Measurements from ENCODE around the gene INIP.

INIP gene

GRCh38 chr9:112654282-112654681 lies 63.6 kb downstream of the INIP start:
- TF ChIP-seq TAF1 (IDR thresholded peaks at IDR 0.05; ENCODE audit: low read depth) (no peak), REST (IDR thresholded peaks at IDR 0.05; ENCODE audit: low read depth) (no peak), CEBPB (IDR thresholded peaks at IDR 0.05) (no peak), TCF12 (IDR thresholded peaks at IDR 0.05; ENCODE audit: low read depth) (no peak), ZBTB7A (IDR thresholded peaks at IDR 0.05; ENCODE audit: low read depth) (no peak), YY1 (IDR thresholded peaks at IDR 0.05; ENCODE audit: low read depth) (no peak), MAX (IDR thresholded peaks at IDR 0.05) (no peak), USF1 (IDR thresholded peaks at IDR 0.05) (no peak), EGR1 (IDR thresholded peaks at IDR 0.05) (no peak), EP300 (IDR thresholded peaks at IDR 0.05; ENCODE audit: borderline replicate concordance) (no peak), NFIC (IDR thresholded peaks at IDR 0.05) (no peak), CREB1 (IDR thresholded peaks at IDR 0.05; ENCODE audit: low read depth) (no peak), TEAD4 (IDR thresholded peaks at IDR 0.05) (no peak), RAD21 (IDR thresholded peaks at IDR 0.05; ENCODE audit: low read depth) (no peak), FOXM1 (IDR thresholded peaks at IDR 0.05; ENCODE audit: borderline replicate concordance, low read depth) (no peak)

- TF ChIP-seq TCF12 (IDR thresholded peaks at IDR 0.05; ENCODE audit: low read depth): no peak
- TF ChIP-seq NFIC (IDR thresholded peaks at IDR 0.05): no peak
Observed at GRCh38 chr9:112648624-112649023, 69.3 kb downstream of the INIP start.

- TF ChIP-seq REST (IDR thresholded peaks at IDR 0.05; ENCODE audit: low read depth): no peak
- no peak for TF ChIP-seq YY1 (IDR thresholded peaks at IDR 0.05; ENCODE audit: low read depth)
- no peak for TF ChIP-seq TEAD4 (IDR thresholded peaks at IDR 0.05)
- no peak for TF ChIP-seq NFIC (IDR thresholded peaks at IDR 0.05)
- TF ChIP-seq TCF12 (IDR thresholded peaks at IDR 0.05; ENCODE audit: low read depth): no peak
- TF ChIP-seq CEBPB (IDR thresholded peaks at IDR 0.05): no peak
- no peak for TF ChIP-seq EP300 (IDR thresholded peaks at IDR 0.05; ENCODE audit: borderline replicate concordance)
- no peak for TF ChIP-seq EGR1 (IDR thresholded peaks at IDR 0.05)
- no peak for TF ChIP-seq RAD21 (IDR thresholded peaks at IDR 0.05; ENCODE audit: low read depth)
- no peak for TF ChIP-seq USF1 (IDR thresholded peaks at IDR 0.05)
- no peak for TF ChIP-seq CREB1 (IDR thresholded peaks at IDR 0.05; ENCODE audit: low read depth)
- no peak for TF ChIP-seq TAF1 (IDR thresholded peaks at IDR 0.05; ENCODE audit: low read depth)
- no peak for TF ChIP-seq FOXM1 (IDR thresholded peaks at IDR 0.05; ENCODE audit: borderline replicate concordance, low read depth)
- no peak for TF ChIP-seq ZBTB7A (IDR thresholded peaks at IDR 0.05; ENCODE audit: low read depth)
- no peak for TF ChIP-seq MAX (IDR thresholded peaks at IDR 0.05)
Observed at GRCh38 chr9:112647596-112647995, 70.3 kb downstream of the INIP start.

- TF ChIP-seq RAD21 (IDR thresholded peaks at IDR 0.05; ENCODE audit: low read depth): no peak
- no peak for TF ChIP-seq EGR1 (IDR thresholded peaks at IDR 0.05)
- TF ChIP-seq USF1 (IDR thresholded peaks at IDR 0.05): no peak
- no peak for TF ChIP-seq REST (IDR thresholded peaks at IDR 0.05; ENCODE audit: low read depth)
- TF ChIP-seq NFIC (IDR thresholded peaks at IDR 0.05): no peak
- no peak for TF ChIP-seq ZBTB7A (IDR thresholded peaks at IDR 0.05; ENCODE audit: low read depth)
- no peak for TF ChIP-seq TAF1 (IDR thresholded peaks at IDR 0.05; ENCODE audit: low read depth)
- no peak for TF ChIP-seq CEBPB (IDR thresholded peaks at IDR 0.05)
- TF ChIP-seq EP300 (IDR thresholded peaks at IDR 0.05; ENCODE audit: borderline replicate concordance): no peak
Observed at GRCh38 chr9:112642126-112642525, 75.8 kb downstream of the INIP start.

All from Ishikawa (cell line).